C4-2B (cell line): ENCODE results near the gene ITPKB.

Experiments
- H3K27ac ChIP-seq: fragments of 450-650 bp; 2 replicates; pipeline ENCODE4 v1.5.1; 2017
- ZFX ChIP-seq: fragments of 450-650 bp; IDR thresholded peaks from 2 replicates; pipeline ENCODE4 v1.6.1; 2017
- TF ChIP-seq, protein P1 (sequence below): fragments of 450-650 bp; conservative IDR thresholded peaks from 2 replicates; pipeline ENCODE4 v1.5.1; 2017; ENCODE audit warnings: mild to moderate bottlenecking

ITPKB gene

DNA sequence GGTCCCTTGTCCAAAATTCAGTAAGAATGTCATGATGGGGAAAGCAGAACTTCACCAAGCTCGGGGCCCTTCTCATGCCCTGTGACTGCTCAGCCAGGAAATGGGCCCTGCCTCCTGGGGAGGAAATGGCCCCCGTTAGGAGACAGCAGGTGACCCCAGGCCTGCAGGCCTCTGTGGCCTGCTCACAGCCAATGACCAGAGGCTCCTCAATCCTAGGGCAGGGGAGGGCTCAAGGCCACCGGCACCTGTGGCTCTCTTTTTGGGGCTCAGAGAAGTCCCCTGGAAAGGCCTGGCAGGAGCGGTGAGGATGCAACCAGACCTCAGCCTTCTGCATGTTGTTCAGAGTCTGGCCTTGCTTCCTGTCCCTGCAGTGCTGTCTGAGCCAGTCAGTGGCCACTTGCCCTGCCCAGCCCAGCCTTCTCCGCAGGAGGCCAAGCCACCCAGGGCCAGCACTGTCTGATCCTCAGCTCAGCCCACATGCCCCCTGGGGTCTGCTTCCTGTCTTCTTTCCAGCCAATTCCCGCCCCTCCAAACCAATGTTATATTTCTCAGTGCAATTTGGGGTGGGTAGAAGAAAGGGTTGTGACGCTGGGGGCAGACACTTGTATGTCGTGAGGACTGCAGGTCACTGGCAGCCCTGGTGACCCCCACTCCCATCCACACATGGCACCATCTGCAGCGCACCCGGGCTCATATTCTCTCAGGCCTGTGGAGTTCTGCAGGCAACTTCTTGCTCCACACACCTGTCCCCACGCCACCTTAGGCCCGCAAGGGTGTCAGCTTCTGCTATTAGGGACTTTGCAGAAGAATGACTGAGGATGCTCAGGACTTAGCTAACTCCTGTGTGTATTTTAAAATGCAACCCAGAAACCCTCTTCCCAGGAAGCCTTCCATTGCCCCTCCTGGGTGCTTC, 83.6 kb downstream of the ITPKB start:
- no peak overlapping the region for H3K27ac ChIP-seq
- TF ChIP-seq ZFX: no peak
- TF ChIP-seq, protein P1, sequence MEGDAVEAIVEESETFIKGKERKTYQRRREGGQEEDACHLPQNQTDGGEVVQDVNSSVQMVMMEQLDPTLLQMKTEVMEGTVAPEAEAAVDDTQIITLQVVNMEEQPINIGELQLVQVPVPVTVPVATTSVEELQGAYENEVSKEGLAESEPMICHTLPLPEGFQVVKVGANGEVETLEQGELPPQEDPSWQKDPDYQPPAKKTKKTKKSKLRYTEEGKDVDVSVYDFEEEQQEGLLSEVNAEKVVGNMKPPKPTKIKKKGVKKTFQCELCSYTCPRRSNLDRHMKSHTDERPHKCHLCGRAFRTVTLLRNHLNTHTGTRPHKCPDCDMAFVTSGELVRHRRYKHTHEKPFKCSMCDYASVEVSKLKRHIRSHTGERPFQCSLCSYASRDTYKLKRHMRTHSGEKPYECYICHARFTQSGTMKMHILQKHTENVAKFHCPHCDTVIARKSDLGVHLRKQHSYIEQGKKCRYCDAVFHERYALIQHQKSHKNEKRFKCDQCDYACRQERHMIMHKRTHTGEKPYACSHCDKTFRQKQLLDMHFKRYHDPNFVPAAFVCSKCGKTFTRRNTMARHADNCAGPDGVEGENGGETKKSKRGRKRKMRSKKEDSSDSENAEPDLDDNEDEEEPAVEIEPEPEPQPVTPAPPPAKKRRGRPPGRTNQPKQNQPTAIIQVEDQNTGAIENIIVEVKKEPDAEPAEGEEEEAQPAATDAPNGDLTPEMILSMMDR: no peak

DNA sequence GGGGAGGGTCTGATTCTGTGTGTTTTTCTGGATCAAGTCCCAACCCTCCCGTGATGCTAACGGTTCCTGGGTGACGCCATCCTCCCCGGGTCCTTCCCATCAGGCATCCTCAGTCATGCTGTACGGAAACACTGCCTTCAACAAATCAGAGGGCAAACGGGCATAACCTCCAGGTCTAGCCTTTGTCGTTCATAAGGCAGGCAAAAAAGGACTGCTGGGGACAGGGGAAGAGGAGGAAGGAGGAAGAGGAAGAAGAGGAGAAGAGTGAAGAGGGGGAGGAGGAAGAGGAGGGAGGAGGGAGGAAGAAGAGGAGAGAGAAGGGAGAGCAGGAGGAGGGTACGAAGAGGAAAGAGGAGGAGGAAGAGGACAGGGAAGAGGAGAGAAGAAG, 84.4 kb downstream of the ITPKB start:
- no peak overlapping the region for H3K27ac ChIP-seq

DNA sequence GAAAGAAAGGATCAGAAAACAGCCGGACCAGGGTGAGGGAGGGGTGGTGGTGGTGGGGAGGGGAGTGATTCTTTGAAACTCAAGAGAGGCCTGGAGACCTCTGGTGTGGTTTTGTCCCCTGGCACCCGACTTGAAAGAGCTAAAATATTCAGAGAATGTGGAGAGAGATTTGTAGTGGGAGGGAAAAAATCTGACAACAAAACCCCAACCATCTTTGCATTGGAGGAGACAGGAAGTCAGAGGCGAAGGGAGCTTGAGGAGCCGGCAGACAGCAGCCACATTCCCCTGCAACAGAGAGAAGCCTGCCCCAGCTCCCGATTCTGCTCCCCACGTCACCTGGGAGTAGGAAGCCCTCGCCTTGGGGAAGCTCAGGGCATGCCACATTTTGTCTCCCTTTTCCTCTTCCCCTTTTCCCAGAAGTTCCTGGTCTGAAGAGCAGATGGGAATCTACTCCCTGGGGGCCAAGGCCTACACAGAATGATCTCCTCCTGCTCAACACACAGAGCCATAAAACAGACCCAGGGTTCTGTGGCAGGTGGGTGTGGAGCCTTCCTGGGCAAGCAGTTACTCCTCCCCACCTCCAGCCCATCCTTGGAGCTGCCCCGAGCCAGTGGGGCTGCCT, 84.9 kb downstream of the ITPKB start:
- TF ChIP-seq, protein P1: no peak
- no peak for TF ChIP-seq ZFX
- no peak overlapping the region for H3K27ac ChIP-seq

More for the DNA sequence above, 84.4 kb downstream of the ITPKB start:
- TF ChIP-seq, protein P1: no peak
- TF ChIP-seq ZFX: no peak

DNA sequence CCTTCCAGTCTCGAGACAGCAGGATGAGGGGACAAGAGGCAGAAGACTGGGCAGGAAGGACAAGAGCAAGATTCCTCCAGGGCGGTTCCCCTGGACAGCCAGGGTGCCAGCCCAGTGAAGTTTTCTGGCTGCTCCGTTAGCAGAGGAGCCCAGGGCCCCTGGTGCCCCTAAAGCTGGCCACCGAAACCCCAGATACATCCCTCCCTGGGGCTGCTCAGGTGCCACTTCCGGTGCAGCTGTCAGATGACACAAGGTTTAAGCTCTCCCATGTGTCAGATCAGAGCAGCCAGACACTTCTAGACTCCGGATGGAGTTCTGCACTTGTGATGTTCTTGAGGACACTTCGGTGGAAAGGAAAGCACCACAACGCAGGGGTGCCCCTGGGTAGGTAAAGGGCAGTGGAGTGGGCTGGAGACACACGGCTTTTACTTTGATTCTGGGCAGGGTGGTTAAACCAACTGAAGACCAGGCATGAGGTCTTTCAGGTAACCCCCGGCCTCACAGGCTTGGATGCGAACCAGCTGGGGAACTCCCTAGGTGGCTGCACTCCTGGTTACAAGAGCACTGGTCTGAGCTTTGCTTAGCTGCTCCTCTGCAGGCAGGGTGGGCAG, 85.7 kb downstream of the ITPKB start:
- no peak for TF ChIP-seq ZFX
- TF ChIP-seq, protein P1: no peak
- H3K27ac ChIP-seq: no peak overlapping the region

DNA sequence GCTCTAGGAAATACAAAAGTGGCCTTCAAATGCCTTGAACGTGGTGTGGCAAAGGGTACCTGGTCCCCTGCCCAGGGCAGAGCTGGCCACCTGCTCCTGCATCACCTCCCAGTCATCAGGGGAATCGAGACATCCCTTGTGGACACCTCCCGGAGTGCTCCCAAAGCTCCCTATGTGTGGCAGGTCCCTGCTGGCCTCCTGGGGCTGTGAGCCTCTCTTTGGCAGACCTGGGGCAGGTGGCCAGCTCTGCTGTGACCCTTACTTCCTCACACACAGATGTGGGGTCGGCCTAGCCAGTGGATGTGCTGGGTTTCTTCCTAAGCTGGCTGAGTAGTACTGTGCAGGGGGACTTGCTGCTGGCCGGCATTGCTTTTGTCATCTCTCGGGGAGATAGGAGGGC, 86.5 kb downstream of the ITPKB start:
- TF ChIP-seq, protein P1: no peak
- TF ChIP-seq ZFX: no peak

DNA sequence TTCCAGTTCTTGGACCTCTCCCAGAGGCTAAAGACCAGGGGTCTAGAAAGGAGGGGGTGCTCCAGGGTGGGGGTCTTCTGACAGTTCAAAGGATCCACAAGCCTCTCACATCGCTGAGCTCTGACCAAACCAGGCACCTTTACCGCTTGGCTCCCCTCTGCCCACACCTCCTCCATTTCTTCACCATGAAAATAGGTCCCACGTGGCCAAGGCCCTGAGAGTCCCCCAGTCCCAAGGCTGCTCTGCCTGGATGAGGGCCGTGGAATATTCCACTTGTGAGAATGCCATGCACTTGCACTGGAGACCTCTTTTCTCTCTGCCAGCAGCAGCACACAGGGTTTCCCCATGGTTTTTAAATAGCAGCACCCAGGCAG, 87.4 kb downstream of the ITPKB start:
- TF ChIP-seq, protein P1: no peak
- TF ChIP-seq ZFX: no peak
- no peak overlapping the region for H3K27ac ChIP-seq

More for the DNA sequence above, 86.5 kb downstream of the ITPKB start:
- no peak overlapping the region for H3K27ac ChIP-seq
